Measurements from ENCODE around the gene STRN.
"Not testable (repeated sequence)": the region's sequence is repeated elsewhere in the genome, so short reads cannot be mapped to it uniquely, and the experiment has no call there.

Gene STRN

DNA sequence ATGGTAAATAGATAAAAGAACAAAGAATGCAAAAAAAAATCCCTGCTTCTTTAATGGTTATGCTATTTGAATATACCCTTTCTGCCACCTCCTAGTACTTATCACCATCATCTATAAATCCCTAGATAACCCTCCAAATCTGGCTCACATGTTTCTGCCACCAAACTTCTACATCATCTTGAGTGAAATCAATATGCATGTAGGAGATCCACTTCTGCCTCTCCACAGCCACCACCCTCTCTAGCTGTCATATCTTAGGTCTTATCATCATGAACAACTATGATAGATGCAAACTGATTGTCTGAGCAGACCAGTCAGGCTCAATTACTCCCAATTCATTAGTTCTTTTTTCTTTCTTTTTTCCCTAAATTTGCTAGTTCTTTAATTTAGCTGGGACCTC lies 55.3 kb downstream of the STRN start:
- DNase-seq (ENCODE audit: low read depth in 4 of 4, low spot score in 1 of 4): no peak

DNA sequence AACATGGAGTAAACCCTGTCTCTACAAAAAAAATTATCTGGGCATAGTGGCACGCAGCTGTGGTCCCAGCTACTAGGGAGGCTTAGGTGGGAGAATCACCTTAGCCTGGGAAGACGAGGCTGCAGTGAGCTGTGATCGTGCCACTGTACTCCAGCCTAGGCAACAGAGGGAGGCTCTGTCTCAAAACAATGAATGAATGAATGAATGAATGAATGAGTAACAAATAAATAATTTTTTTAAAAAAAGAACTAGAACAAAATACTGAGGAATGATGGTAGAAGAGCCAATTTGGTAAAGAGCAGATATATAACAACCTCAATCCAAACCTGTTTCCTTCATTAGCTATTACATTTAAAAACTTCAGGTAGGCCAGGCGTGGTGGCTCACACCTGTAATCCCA lies 60.1 kb downstream of the STRN start:
- no peak for DNase-seq (ENCODE audit: low read depth in 4 of 4, low spot score in 1 of 4)

- no peak for DNase-seq (ENCODE audit: low read depth in 4 of 4, low spot score in 1 of 4)
These were observed 61.7 kb downstream of the STRN start for GRCh38 chr2:36904636-36905035.

DNA sequence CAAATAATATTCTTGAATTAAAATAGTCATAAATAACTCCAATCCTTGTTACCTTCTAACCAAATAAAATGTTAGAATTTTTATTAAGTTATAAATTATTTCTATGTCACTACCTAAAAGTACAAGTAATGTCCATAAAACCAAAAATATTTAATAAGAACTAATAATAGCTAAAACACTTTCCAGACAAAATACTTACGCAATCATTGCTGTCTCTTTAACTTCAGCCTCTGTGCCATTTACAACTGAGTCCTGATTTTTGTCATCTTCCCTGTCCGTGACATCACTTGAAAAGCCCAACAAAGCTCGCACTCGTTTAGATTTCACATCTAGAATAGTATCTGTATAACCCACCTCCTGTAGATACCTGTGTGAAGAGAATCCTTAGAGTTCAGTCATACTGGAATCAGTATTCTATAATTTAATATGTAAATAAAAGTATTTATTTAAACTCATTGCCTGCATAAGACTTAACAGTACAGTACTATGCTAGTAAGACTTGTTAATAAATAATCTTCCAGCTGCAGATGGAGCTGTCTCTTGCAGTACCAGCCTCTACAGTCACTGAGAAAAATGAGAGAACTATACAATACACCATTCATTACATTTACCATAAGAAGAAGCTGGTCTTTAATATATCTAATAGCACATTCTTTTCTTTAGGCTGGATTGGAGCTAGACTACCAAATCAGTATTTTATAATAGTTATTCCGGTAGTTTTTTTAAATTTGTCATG lies 63.8 kb downstream of the STRN start:
- DNase-seq (ENCODE audit: low read depth in 4 of 4, low spot score in 1 of 4): no peak

- DNase-seq (ENCODE audit: low read depth in 4 of 4, low spot score in 1 of 4): no peak
These were observed 73.5 kb downstream of the STRN start for GRCh38 chr2:36892805-36893204.

- DNase-seq (ENCODE audit: low read depth in 4 of 4, low spot score in 1 of 4): no peak
These were observed 76.5 kb downstream of the STRN start for GRCh38 chr2:36889795-36890194.

- not testable (repeated sequence) for DNase-seq (ENCODE audit: low read depth in 4 of 4, low spot score in 1 of 4)
These were observed 79.2 kb downstream of the STRN start for GRCh38 chr2:36887095-36887494.

- DNase-seq (ENCODE audit: low read depth in 4 of 4, low spot score in 1 of 4): no peak
These were observed 79.7 kb downstream of the STRN start for GRCh38 chr2:36886664-36887063.

- no peak for DNase-seq (ENCODE audit: low read depth in 4 of 4, low spot score in 1 of 4)
These were observed 80.7 kb downstream of the STRN start for GRCh38 chr2:36885605-36886004.

DNA sequence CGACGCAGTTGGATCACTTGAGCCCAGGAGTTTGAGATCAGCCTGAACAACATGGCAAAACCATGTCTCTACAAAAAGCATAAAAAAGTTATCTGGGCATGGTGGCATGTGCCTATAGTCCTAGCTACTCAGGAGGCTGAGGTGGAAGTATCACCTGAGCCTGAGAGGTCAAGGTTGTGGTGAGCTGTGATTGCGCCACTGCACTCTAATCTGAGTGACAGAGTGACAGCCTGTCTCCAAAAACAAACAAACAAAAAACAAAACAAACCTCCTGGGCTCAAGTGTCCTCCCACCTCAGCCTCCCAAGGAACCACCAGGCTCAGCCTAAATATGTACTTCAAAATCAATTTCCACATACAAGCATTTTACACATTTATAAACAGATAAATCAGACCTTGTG lies 83.8 kb downstream of the STRN start:
- DNase-seq (ENCODE audit: low read depth in 4 of 4, low spot score in 1 of 4): no peak

DNA sequence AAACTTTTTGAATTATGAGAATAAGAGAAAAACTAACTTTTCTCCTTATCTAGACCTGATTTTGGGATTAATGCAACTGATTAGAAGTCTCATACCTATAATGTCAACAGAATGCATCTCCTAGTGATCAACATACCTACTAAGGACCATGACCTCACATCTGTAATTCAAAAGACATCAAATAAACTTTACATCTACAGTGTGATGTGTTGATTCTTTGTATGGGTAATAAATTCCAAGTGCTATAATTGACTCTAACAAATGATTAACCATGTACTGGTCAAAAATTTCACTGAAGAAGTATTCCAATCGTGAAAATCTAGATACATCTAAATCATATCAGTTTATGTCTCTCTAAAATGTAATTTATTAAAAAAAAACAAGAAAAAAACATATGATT lies 84.5 kb downstream of the STRN start:
- no peak for DNase-seq (ENCODE audit: low read depth in 4 of 4, low spot score in 1 of 4)

- no peak for DNase-seq (ENCODE audit: low read depth in 4 of 4, low spot score in 1 of 4)
These were observed 87.9 kb downstream of the STRN start for GRCh38 chr2:36878429-36878828.

GRCh38 chr2:36871068-36871707 lies 95.1 kb downstream of the STRN start:
- no peak for DNase-seq (ENCODE audit: low read depth in 4 of 4, low spot score in 1 of 4)

GRCh38 chr2:36869606-36870005 lies 96.7 kb downstream of the STRN start:
- no peak for DNase-seq (ENCODE audit: low read depth in 4 of 4, low spot score in 1 of 4)

GRCh38 chr2:36861896-36862295 lies 104.4 kb downstream of the STRN start:
- DNase-seq (ENCODE audit: low read depth in 4 of 4, low spot score in 1 of 4): no peak

- no peak for DNase-seq (ENCODE audit: low read depth in 4 of 4, low spot score in 1 of 4)
These were observed 107.0 kb downstream of the STRN start for GRCh38 chr2:36859366-36859792.

DNA sequence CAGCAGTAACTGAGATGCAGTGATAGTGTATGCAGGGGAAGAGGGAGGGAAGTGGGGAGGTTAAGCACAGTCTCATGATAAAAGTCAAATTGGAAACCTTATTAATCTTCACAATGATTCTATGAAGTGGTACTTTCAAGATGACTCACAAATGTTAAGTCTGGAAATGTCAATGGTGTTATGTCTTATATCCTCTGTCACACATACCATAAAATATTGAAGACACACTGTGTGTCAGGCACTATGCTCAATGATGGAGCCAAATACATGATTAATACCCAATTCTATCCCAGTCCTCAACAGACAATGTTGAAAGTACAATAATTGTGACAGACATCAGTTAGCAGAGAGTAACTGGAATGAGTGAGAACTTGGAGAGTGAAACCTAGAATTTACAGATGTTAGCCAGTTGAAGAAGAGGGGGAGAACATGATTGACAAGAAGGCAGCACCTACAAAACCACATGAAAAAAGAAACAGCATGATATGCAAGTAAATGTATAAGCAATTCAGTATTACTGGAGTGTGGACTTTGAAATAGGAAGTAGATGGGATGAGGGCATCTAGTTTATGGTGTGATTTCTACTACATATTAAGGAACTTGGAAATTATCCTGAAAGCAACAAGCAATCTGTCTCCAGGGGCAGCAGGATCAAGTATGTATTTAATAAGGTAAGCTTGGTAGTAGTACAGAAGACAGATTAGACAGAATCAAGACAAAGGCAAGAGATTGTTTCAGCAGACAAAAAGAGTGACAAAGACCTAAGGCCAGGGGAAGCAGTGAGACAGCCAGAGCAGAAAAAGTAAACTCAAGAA lies 107.6 kb downstream of the STRN start:
- no peak for DNase-seq (ENCODE audit: low read depth in 4 of 4, low spot score in 1 of 4)

GRCh38 chr2:36857713-36858112 lies 108.6 kb downstream of the STRN start:
- no peak for DNase-seq (ENCODE audit: low read depth in 4 of 4, low spot score in 1 of 4)

DNA sequence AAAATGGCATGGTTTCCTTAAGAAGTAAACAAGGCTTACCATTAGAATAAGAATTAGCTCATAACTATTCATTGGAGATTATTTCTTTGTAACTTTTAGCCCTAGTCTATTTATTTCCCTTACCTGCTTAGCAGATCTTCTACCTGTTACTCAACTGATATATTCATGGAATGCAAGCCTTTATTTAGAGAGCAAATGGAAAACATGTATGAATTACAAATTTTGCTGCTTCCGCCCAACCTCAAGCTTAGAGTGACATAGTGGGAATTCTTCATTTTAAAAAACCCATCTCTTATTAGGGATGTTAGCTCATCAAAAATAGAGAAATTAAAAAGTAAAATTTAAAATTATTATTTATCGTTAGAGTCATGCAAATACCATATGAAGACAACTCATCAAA lies 110.9 kb downstream of the STRN start:
- no peak for DNase-seq (ENCODE audit: low read depth in 4 of 4, low spot score in 1 of 4)

- DNase-seq (ENCODE audit: low read depth in 4 of 4, low spot score in 1 of 4): no peak
These were observed 112.1 kb downstream of the STRN start for GRCh38 chr2:36854241-36854640.

DNA sequence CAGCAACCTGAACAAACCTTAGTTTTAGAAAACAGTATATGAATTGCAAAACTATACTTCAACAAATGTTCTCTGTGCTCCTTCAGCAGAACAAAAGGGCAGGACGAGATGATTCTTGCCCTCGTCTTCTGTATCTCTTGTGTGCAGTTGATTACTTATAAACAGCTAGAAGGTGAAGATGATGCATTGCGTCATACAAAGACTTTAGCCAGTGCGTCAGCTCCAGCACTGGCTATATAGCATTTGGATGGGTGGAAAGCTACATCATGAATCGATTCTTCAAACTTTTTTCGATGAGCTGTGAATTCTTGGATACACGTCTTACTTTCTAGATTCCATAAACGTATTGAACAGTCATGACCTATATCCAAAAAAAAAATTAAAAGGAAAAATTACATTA lies 117.1 kb downstream of the STRN start:
- DNase-seq (ENCODE audit: low read depth in 4 of 4, low spot score in 1 of 4): no peak

DNA sequence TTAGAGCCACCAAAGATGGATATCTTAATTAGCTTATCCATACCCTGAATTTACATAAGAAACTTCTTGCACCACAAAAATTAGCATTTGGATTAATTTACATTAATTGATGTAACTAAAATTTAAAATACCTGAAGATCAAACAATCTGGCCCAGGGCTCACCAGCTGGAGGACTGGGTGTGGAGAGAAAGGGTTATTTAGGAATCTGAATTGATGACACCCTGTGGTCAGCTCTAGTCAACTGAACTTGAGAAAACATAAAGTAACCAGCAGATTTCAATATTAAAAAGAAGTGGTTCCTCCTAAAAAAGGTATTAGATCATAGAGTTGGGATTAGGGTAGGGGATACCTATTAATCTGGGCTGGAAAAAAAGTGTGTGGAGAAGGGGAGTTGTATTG lies 122.5 kb downstream of the STRN start:
- no peak for DNase-seq (ENCODE audit: low read depth in 4 of 4, low spot score in 1 of 4)

Measured in stimulated activated CD4-positive, alpha-beta T cell treated with anti-CD3 and anti-CD28 coated beads, Interleukin-1b, Interleukin-23, amount 100 ng/mL, for 24 hours (primary cell).